GM18511 (cell line): ENCODE measurements around the gene PLEKHM3.
A peak's percentile ranks its signal among the peaks of the same experiment; 100 is the strongest.
"Not testable (repeated sequence)": the region's sequence is repeated elsewhere in the genome, so short reads cannot be mapped to it uniquely, and the experiment has no call there.

Experiments used
- ATAC-seq: cut with Tn5 transposase; IDR thresholded peaks from one replicate; pipeline ENCODE4 v1.9.1; 2021; ENCODE audit warnings: mild to moderate bottlenecking, moderate library complexity; ENCODE audit not compliant: unreplicated experiment

The PLEKHM3 gene

GRCh38 chr2:207833251-207833751 lies 192.0 kb downstream of the PLEKHM3 start:
- ATAC-seq: peak; percentile 99

GRCh38 chr2:207831584-207832248 lies 193.6 kb downstream of the PLEKHM3 start:
- ATAC-seq: no peak

GRCh38 chr2:207830778-207831438 lies 194.4 kb downstream of the PLEKHM3 start:
- ATAC-seq: no peak

GRCh38 chr2:207828361-207829057 lies 196.8 kb downstream of the PLEKHM3 start:
- no peak for ATAC-seq

- no peak for ATAC-seq
These were observed 199.3 kb downstream of the PLEKHM3 start for GRCh38 chr2:207825978-207826377.

- ATAC-seq: no peak
These were observed 200.0 kb downstream of the PLEKHM3 start for GRCh38 chr2:207825045-207825954.

- no peak for ATAC-seq
These were observed 201.5 kb downstream of the PLEKHM3 start for GRCh38 chr2:207823865-207824264.

GRCh38 chr2:207819839-207820784 lies 205.2 kb downstream of the PLEKHM3 start:
- no peak for ATAC-seq

- no peak for ATAC-seq
These were observed 206.1 kb downstream of the PLEKHM3 start for GRCh38 chr2:207819021-207819797.

- no peak for ATAC-seq
These were observed 208.8 kb downstream of the PLEKHM3 start for GRCh38 chr2:207816546-207816945.

GRCh38 chr2:207815254-207815653 lies 210.1 kb downstream of the PLEKHM3 start:
- no peak for ATAC-seq

GRCh38 chr2:207813942-207814341 lies 211.4 kb downstream of the PLEKHM3 start:
- no peak for ATAC-seq

- no peak for ATAC-seq
These were observed 212.0 kb downstream of the PLEKHM3 start for GRCh38 chr2:207813221-207813916.

- ATAC-seq: no peak
These were observed 212.6 kb downstream of the PLEKHM3 start for GRCh38 chr2:207812726-207813080.

GRCh38 chr2:207812058-207812725 lies 213.1 kb downstream of the PLEKHM3 start:
- ATAC-seq: no peak

- ATAC-seq: not testable (repeated sequence)
These were observed 213.7 kb downstream of the PLEKHM3 start for GRCh38 chr2:207811658-207812057.

- ATAC-seq: no peak
These were observed 215.0 kb downstream of the PLEKHM3 start for GRCh38 chr2:207810200-207810788.
